H1 (cell line): Measurements from ENCODE around the gene PLN. TPM values are rescaled to one million over a fixed set of nuclear protein-coding genes. Genes with fewer than 3 reads are reported as not detected.

Experiments used
- CTCF ChIA-PET: fragments of 300-600 bp; sonication (Branson Sonifier 250); formaldehyde crosslinking; loops from one replicate; lab custom pipeline; 2021; ENCODE audit not compliant: partially characterized antibody; lab: Charles Lee
- POLR2A ChIA-PET: fragments of 300-600 bp; sonication (Branson Sonifier 250); formaldehyde crosslinking; loops from one replicate; lab custom pipeline; 2021; ENCODE audit warnings: inconsistent platforms; ENCODE audit not compliant: partially characterized antibody; lab: Charles Lee
- DNase-seq, 2 experiments: peaks; one replicate each; pipeline versions ENCODE4 v3.0.0 to v3.0.0-alpha.2; 2010 to 2022; ENCODE audit warnings: low spot score in 2 of 2, low read depth in 1 of 2, mixed read lengths in 1 of 2
- FAIRE-seq: peaks from 2 replicates; lab custom pipeline; 2011; peaks lifted over from hg19 to GRCh38; lab: Jason Lieb, UNC
- H2AFZ ChIP-seq: 2 replicates; pipeline ENCODE4 v1.8.1; 2012; ENCODE audit warnings: low read length, inconsistent platforms
- H2AK5ac ChIP-seq: 2 replicates; pipeline ENCODE4 v1.6.1; 2013; ENCODE audit warnings: low read depth, low read length
- H2BK120ac ChIP-seq: replicated peaks from 2 replicates; pipeline ENCODE3; 2013; ENCODE audit warnings: low read depth, low read length, inconsistent platforms
- H2BK12ac ChIP-seq: 2 replicates; pipeline ENCODE4 v1.6.1; 2013; ENCODE audit warnings: low read depth, low read length
- H2BK15ac ChIP-seq: 2 replicates; pipeline ENCODE4 v1.6.1; 2013; ENCODE audit warnings: low read length
- H2BK20ac ChIP-seq: 2 replicates; pipeline ENCODE4 v1.6.1; 2013; ENCODE audit warnings: low read length
- H2BK5ac ChIP-seq: 2 replicates; pipeline ENCODE4 v1.6.1; 2013; ENCODE audit warnings: low read depth, low read length
- H3K14ac ChIP-seq: 2 replicates; pipeline ENCODE4 v1.6.1; 2013; ENCODE audit warnings: inconsistent platforms; ENCODE audit not compliant: insufficient read length
- H3K18ac ChIP-seq: 2 replicates; pipeline ENCODE4 v1.6.1; 2013; ENCODE audit warnings: low read length; ENCODE audit errors: extremely low read depth
- H3K23ac ChIP-seq: 2 replicates; pipeline ENCODE4 v1.6.1; 2013; ENCODE audit warnings: inconsistent platforms; ENCODE audit not compliant: insufficient read length
- H3K23me2 ChIP-seq: 2 replicates; pipeline ENCODE4 v1.6.1; 2013; ENCODE audit warnings: low read depth, low read length
- H3K27ac ChIP-seq: 2 replicates; pipeline ENCODE4 v1.6.1; 2011; ENCODE audit warnings: low read depth, low read length, inconsistent platforms
- H3K27me3 ChIP-seq, 4 experiments: replicated peaks in 1 of 4; 1 replicate in 1 of 4; 2 replicates in 3 of 4; pipeline versions ENCODE4 v1.6.1 to v1.8.1; 2011 to 2013; ENCODE audit warnings: low read length in 3 of 4, mild to moderate bottlenecking in 3 of 4, inconsistent platforms in 2 of 4, mixed read lengths in 2 of 4, moderate library complexity in 1 of 4; ENCODE audit not compliant: control insufficient read depth in 3 of 4, insufficient read depth in 3 of 4; ENCODE audit errors: extremely low read depth in 1 of 4
- H3K36me3 ChIP-seq, 4 experiments: 2 replicates each; pipeline versions ENCODE4 v1.6.1 to v1.8.1; 2011 to 2013; ENCODE audit warnings: mild to moderate bottlenecking in 4 of 4, low read length in 3 of 4, moderate library complexity in 2 of 4, control low read depth in 1 of 4, inconsistent platforms in 1 of 4; ENCODE audit not compliant: insufficient read depth in 4 of 4, control insufficient read depth in 2 of 4
- H3K4ac ChIP-seq: replicated peaks from 2 replicates; pipeline ENCODE3; 2013; ENCODE audit warnings: low read length, low read depth, mixed read lengths, inconsistent platforms; ENCODE audit not compliant: insufficient read length
- H3K4me1 ChIP-seq, 4 experiments: replicated peaks in 1 of 4; 1 replicate in 1 of 4; 2 replicates in 3 of 4; pipeline versions ENCODE4 v1.6.1 to v1.8.1; 2011 to 2013; ENCODE audit warnings: low read length in 3 of 4, inconsistent platforms in 2 of 4, mixed read lengths in 1 of 4; ENCODE audit not compliant: insufficient read depth in 4 of 4, control insufficient read depth in 3 of 4
- H3K4me2 ChIP-seq, 2 experiments: 2 replicates each; pipeline versions ENCODE4 v1.6.1 to v1.8.1; 2011 to 2013; ENCODE audit warnings: low read depth in 2 of 2, low read length in 2 of 2, control low read depth in 1 of 2, inconsistent platforms in 1 of 2, mild to moderate bottlenecking in 1 of 2; ENCODE audit not compliant: insufficient read depth in 1 of 2
- H3K4me3 ChIP-seq, 4 experiments: fragments of 200-600, 300-600 bp in 1 of 4; sonication (generic), shearing (Covaris generic), sonication (Bioruptor Twin) in 1 of 4; 2 replicates each; pipeline versions ENCODE4 v1.5.1 to v1.8.1; 2011 to 2016; ENCODE audit warnings: low read length in 4 of 4, low read depth in 3 of 4, control low read depth in 2 of 4, inconsistent platforms in 2 of 4, mild to moderate bottlenecking in 2 of 4, mixed read lengths in 1 of 4, moderate library complexity in 1 of 4; ENCODE audit not compliant: insufficient read depth in 2 of 4; ENCODE audit errors: extremely low read depth in 1 of 4
- H3K56ac ChIP-seq: replicated peaks from 2 replicates; pipeline ENCODE3; 2013; ENCODE audit warnings: low read depth, mild to moderate bottlenecking, mixed read lengths, low read length, inconsistent platforms; ENCODE audit not compliant: insufficient read length
- H3K79me1 ChIP-seq: 2 replicates; pipeline ENCODE4 v1.6.1; 2013; ENCODE audit warnings: low read depth, low read length, control low read depth
- H3K79me2 ChIP-seq, 2 experiments: 2 replicates each; pipeline versions ENCODE4 v1.6.1 to v1.8.1; 2012 to 2013; ENCODE audit warnings: low read length in 2 of 2, mild to moderate bottlenecking in 2 of 2, inconsistent platforms in 1 of 2; ENCODE audit not compliant: insufficient read depth in 2 of 2, control insufficient read depth in 1 of 2
- H3K9ac ChIP-seq, 4 experiments: replicated peaks in 1 of 4; 1 replicate in 1 of 4; 2 replicates in 3 of 4; pipeline versions ENCODE4 v1.6.1 to v1.8.1; 2011 to 2013; ENCODE audit warnings: low read depth in 3 of 4, low read length in 3 of 4, control low read depth in 2 of 4, mild to moderate bottlenecking in 2 of 4, moderate library complexity in 2 of 4, inconsistent platforms in 1 of 4; ENCODE audit errors: extremely low read depth in 1 of 4
- H3K9me3 ChIP-seq, 2 experiments: 2 replicates each; pipeline versions ENCODE4 v1.6.1 to v1.8.1; 2012 to 2013; ENCODE audit warnings: mild to moderate bottlenecking in 2 of 2, moderate library complexity in 2 of 2, control low read depth in 1 of 2, inconsistent platforms in 1 of 2, low read depth in 1 of 2, low read length in 1 of 2, mixed read lengths in 1 of 2; ENCODE audit not compliant: insufficient read depth in 2 of 2
- H4K20me1 ChIP-seq, 2 experiments: replicated peaks in 1 of 2; 2 replicates each; pipeline versions ENCODE3 to v1.8.1; 2011 to 2013; ENCODE audit warnings: inconsistent platforms in 2 of 2, low read length in 2 of 2, mild to moderate bottlenecking in 1 of 2; ENCODE audit not compliant: insufficient read depth in 2 of 2, control insufficient read depth in 1 of 2
- H4K5ac ChIP-seq: 2 replicates; pipeline ENCODE4 v1.6.1; 2013; ENCODE audit warnings: low read length, low read depth, mixed read lengths, inconsistent platforms; ENCODE audit not compliant: insufficient read length
- H4K8ac ChIP-seq: 2 replicates; pipeline ENCODE4 v1.8.0; 2013; ENCODE audit warnings: mild to moderate bottlenecking, moderate library complexity, low read length, inconsistent platforms; ENCODE audit not compliant: insufficient read depth; ENCODE audit errors: extremely low read depth
- H4K91ac ChIP-seq: replicated peaks from 2 replicates; pipeline ENCODE3; 2013; ENCODE audit warnings: low read length, mixed read lengths, inconsistent platforms; ENCODE audit not compliant: insufficient read length
- CEBPB ChIP-seq: IDR thresholded peaks from 2 replicates; pipeline ENCODE4 v1.6.1; 2012; ENCODE audit warnings: low read depth, low read length
- CHD2 ChIP-seq: IDR thresholded peaks from 2 replicates; pipeline ENCODE4 v1.6.1; 2012; ENCODE audit warnings: low read length, improper control_type of control experiment
- CREB1 ChIP-seq: IDR thresholded peaks from 2 replicates; pipeline ENCODE4 v1.6.1; 2012; ENCODE audit warnings: inconsistent platforms
- FOSL1 ChIP-seq: IDR thresholded peaks from 2 replicates; pipeline ENCODE4 v1.6.1; 2011; ENCODE audit warnings: mild to moderate bottlenecking, low read depth, low read length, moderate library complexity; ENCODE audit not compliant: insufficient read depth
- GTF2F1 ChIP-seq: IDR thresholded peaks from 2 replicates; pipeline ENCODE4 v1.6.1; 2012; ENCODE audit warnings: low read depth, low read length, improper control_type of control experiment, borderline replicate concordance
- KDM4A ChIP-seq: IDR thresholded peaks from one replicate; pipeline ENCODE4 v1.7.1; 2012; ENCODE audit warnings: low read depth, mild to moderate bottlenecking, moderate library complexity, low read length, inconsistent platforms; ENCODE audit not compliant: severe bottlenecking
- RBBP5 ChIP-seq: IDR thresholded peaks from 2 replicates; pipeline ENCODE4 v1.7.1; 2012; ENCODE audit warnings: low read depth, mild to moderate bottlenecking, inconsistent platforms, low read length, moderate library complexity, borderline replicate concordance
- RNF2 ChIP-seq: fragments of 200-900, 300-1000 bp; sonication (generic); IDR thresholded peaks from 2 replicates; pipeline ENCODE4 v1.7.1; 2016; ENCODE audit warnings: borderline replicate concordance, low read depth, mild to moderate bottlenecking, antibody characterized with exemption, low read length; ENCODE audit not compliant: poor library complexity, severe bottlenecking; ENCODE audit errors: missing control alignments
- RXRA ChIP-seq: IDR thresholded peaks from 2 replicates; pipeline ENCODE4 v1.6.1; 2011; ENCODE audit warnings: low read depth, mild to moderate bottlenecking, low read length, moderate library complexity; ENCODE audit not compliant: insufficient read depth
- SAP30 ChIP-seq: fragments of 300-600 bp; sonication (generic); IDR thresholded peaks from 2 replicates; pipeline ENCODE4 v1.7.1; 2012; ENCODE audit warnings: low read length, moderate library complexity, mild to moderate bottlenecking, inconsistent platforms; ENCODE audit not compliant: insufficient read depth, insufficient replicate concordance
- SIRT6 ChIP-seq: IDR thresholded peaks from one replicate; pipeline ENCODE4 v1.7.1; 2012; ENCODE audit warnings: low read length, inconsistent platforms
- SP1 ChIP-seq: IDR thresholded peaks from 2 replicates; pipeline ENCODE4 v1.6.1; 2011; ENCODE audit warnings: low read depth, low read length
- WGBS, 2 experiments: shearing (Covaris generic) in 1 of 2; methylation state at CpG; one replicate each; pipeline versions ENCODE4 v1.1.6 to v1.1.7; 2013 to 2015; ENCODE audit warnings: low lambda C conversion rate in 2 of 2, mixed read lengths in 2 of 2, inconsistent platforms in 1 of 2, low coverage in 1 of 2, missing lambda C conversion rate in 1 of 2; ENCODE audit not compliant: insufficient replicate concordance in 2 of 2, insufficient coverage in 1 of 2, insufficient read length in 1 of 2; ENCODE audit errors: extremely low coverage in 1 of 2, missing lambda C conversion rate in 1 of 2; 5-methylcytosine and 5-hydroxymethylcytosine counted together
- polyA plus RNA-seq, 7 experiments: library from polyadenylated mRNA; depleted of rRNA in 3 of 7; stranded (reverse) in 5 of 7; unstranded in 2 of 7; fragments of >200 nt in 5 of 7; fragments of 200-250 nt in 2 of 7; gene quantifications; 1 replicate in 5 of 7; 2 replicates in 1 of 7; 4 replicates in 1 of 7; pipeline versions ENCODE4 v1.2.1 to v1.2.3, GENCODE V29; 2011 to 2013; ENCODE audit warnings: missing spikeins in 2 of 7, mixed read lengths in 2 of 7
- total RNA-seq: library from RNA; stranded (reverse); fragmentation: NEBNext Ultra II Directional; extraction: Animal tissue kit (Norgen Biotek cat#: 25700); gene quantifications from 2 replicates; pipeline ENCODE4 v1.2.1, GENCODE V29; 2021
- TF ChIP-seq, protein P1 (sequence below): IDR thresholded peaks from 2 replicates; pipeline ENCODE4 v1.6.1; 2012; ENCODE audit warnings: inconsistent platforms

Gene PLN
- total and polyA plus RNA-seq, 2 of the 8 experiments (the other 6 are each of a cell fraction or from before 2014, with no cell fraction given), result not detected

DNA sequence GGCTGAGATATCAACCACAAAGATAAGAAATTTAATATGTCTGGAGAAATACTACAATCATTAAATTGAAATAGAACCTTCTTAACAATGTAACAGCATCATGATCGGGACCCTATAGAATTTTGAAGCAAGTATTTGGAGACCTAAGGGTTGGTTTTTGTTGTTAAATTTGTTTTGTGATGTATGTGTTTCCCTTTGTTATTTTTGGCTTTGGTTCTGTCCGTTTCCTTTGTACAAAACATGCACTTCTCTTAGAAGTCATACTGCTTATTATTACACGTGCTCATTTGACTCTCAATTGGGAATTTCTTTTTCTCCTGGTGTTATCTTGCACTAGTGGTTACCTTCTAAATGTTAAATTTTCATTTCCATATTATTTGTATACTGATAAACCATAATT, 4.0 kb upstream of the PLN start:
- Histone ChIP-seq H4K8ac (no peak overlapping the region), H3K9me3 (no peaks in the 10 kb centered on the region), H3K36me3 (no peaks in the 10 kb centered on the region), H2AFZ (no peak overlapping the region), H4K5ac (no peak overlapping the region), H2BK20ac (no peak overlapping the region), H2BK12ac (no peak overlapping the region), H4K20me1 (no peaks in the 10 kb centered on the region), H3K79me2 (peaks cover 0 to 7% of the 10 kb centered on the region in 2 experiments; a peak in 2 of 4 replicates), H2BK120ac (no peak overlapping the region), H2BK15ac (no peak overlapping the region), H3K27me3 (no peaks in the 10 kb centered on the region), H3K23ac (no peak overlapping the region), H3K79me1 (no peaks in the 10 kb centered on the region), H3K4me2 (no peak overlapping the region), H3K27ac (no peak overlapping the region), H3K9ac (no peak overlapping the region), H3K14ac (no peak overlapping the region), H3K23me2 (no peaks in the 10 kb centered on the region), H3K56ac (no peak overlapping the region), H4K91ac (no peak overlapping the region), H2AK5ac (no peak overlapping the region), H2BK5ac (no peak overlapping the region), H3K4me1 (no peaks in the 10 kb centered on the region), H3K18ac (no peak overlapping the region), H3K4ac (no peak overlapping the region), H3K4me3 (no peak overlapping the region)
- CTCF ChIA-PET, result interaction anchor here (5.0 kb wide), 1 partner anchor 259 kb away, joined by 31 read pairs; no protein-coding TSS in a partner anchor
- DNase-seq (no peak), FAIRE-seq (no peak)
- 92% methylated on average over 3 of the region's 3 CpGs; no CpG with 5 or more reads in 1 of the 2 experiments for WGBS, 2 experiments
- POLR2A ChIA-PET, result no interaction called here
- no peak for TF ChIP-seq CREB1
- no peak for TF ChIP-seq SP1
- TF ChIP-seq RNF2, result no peak
- TF ChIP-seq SAP30, result no peak
- TF ChIP-seq SIRT6, result no peak
- TF ChIP-seq RXRA, result no peak
- no peak for TF ChIP-seq CHD2
- no peak for TF ChIP-seq CEBPB
- TF ChIP-seq RBBP5, result no peak
- TF ChIP-seq FOSL1, result no peak
- TF ChIP-seq, protein P1, sequence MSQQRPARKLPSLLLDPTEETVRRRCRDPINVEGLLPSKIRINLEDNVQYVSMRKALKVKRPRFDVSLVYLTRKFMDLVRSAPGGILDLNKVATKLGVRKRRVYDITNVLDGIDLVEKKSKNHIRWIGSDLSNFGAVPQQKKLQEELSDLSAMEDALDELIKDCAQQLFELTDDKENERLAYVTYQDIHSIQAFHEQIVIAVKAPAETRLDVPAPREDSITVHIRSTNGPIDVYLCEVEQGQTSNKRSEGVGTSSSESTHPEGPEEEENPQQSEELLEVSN, result no peak
- TF ChIP-seq GTF2F1, result no peak
- no peak for TF ChIP-seq KDM4A
